CD14-positive monocyte (primary cell): Measurements from ENCODE around the gene CENPH. TPM values are rescaled to one million over a fixed set of nuclear protein-coding genes. Genes with fewer than 3 reads are reported as not detected.
A peak's percentile ranks its signal among the peaks of the same experiment; 100 is the strongest.
"Not testable (repeated sequence)": the region's sequence is repeated elsewhere in the genome, so short reads cannot be mapped to it uniquely, and the experiment has no call there.

Experiments used
- DNase-seq, 3 donors: peaks; one replicate each; pipeline ENCODE4 v3.0.0-alpha.2; 2011 to 2022
- H2AFZ ChIP-seq: 2 replicates; pipeline ENCODE4 v1.6.0; 2012; ENCODE audit warnings: mild to moderate bottlenecking, low read depth, low read length, inconsistent platforms; ENCODE audit not compliant: insufficient read depth, poor library complexity, severe bottlenecking
- H3K27ac ChIP-seq, 2 donors: 1 replicate in 1 of 2; 2 replicates in 1 of 2; pipeline ENCODE4 v1.5.1; 2012 to 2013; ENCODE audit warnings: low read length in 2 of 2, control low read depth in 1 of 2, inconsistent platforms in 1 of 2, low read depth in 1 of 2, mild to moderate bottlenecking in 1 of 2
- H3K27me3 ChIP-seq, 2 donors: one replicate each; pipeline versions ENCODE4 v1.6.0 to v1.6.1; 2011 to 2013; ENCODE audit warnings: low read length in 2 of 2; ENCODE audit not compliant: control insufficient read depth in 2 of 2, insufficient read depth in 2 of 2
- H3K36me3 ChIP-seq, 2 donors: replicated peaks in 1 of 2; 1 replicate in 1 of 2; 2 replicates in 1 of 2; pipeline versions ENCODE4 v1.5.1 to v1.6.1; 2012 to 2013; ENCODE audit warnings: low read length in 2 of 2, control low read depth in 1 of 2, inconsistent platforms in 1 of 2, mild to moderate bottlenecking in 1 of 2; ENCODE audit not compliant: insufficient read depth in 2 of 2, control insufficient read depth in 1 of 2
- H3K4me1 ChIP-seq, 2 donors: 1 replicate in 1 of 2; 2 replicates in 1 of 2; pipeline versions ENCODE4 v1.5.1 to v1.6.1; 2012 to 2013; ENCODE audit warnings: low read length in 2 of 2, control low read depth in 1 of 2, inconsistent platforms in 1 of 2, mild to moderate bottlenecking in 1 of 2, moderate library complexity in 1 of 2; ENCODE audit not compliant: insufficient read depth in 2 of 2, control insufficient read depth in 1 of 2
- H3K4me2 ChIP-seq: replicated peaks from 2 replicates; pipeline ENCODE3; 2012; ENCODE audit warnings: low read length, moderate library complexity, mild to moderate bottlenecking; ENCODE audit not compliant: poor library complexity, severe bottlenecking; ENCODE audit errors: extremely low read depth
- H3K4me3 ChIP-seq, 3 experiments: fragments of 200-600 bp in 1 of 3; sonication (generic) in 1 of 3; replicated peaks in 1 of 3; 1 replicate in 2 of 3; 2 replicates in 1 of 3; pipeline ENCODE4 v1.5.1; 2011 to 2013; ENCODE audit warnings: low read length in 3 of 3, mild to moderate bottlenecking in 3 of 3, control low read depth in 2 of 3, low read depth in 2 of 3, inconsistent platforms in 1 of 3, moderate library complexity in 1 of 3
- H3K79me2 ChIP-seq: 2 replicates; pipeline ENCODE4 v1.6.0; 2012; ENCODE audit warnings: mild to moderate bottlenecking, control low read depth, inconsistent platforms, low read length, moderate library complexity; ENCODE audit not compliant: insufficient read depth
- H3K9ac ChIP-seq: 2 replicates; pipeline ENCODE4 v1.6.0; 2017; ENCODE audit warnings: low read length, mild to moderate bottlenecking; ENCODE audit not compliant: insufficient read depth, poor library complexity, severe bottlenecking
- H3K9me3 ChIP-seq, 2 donors: replicated peaks in 1 of 2; 1 replicate in 1 of 2; 2 replicates in 1 of 2; pipeline versions ENCODE4 v1.5.1 to v1.6.1; 2012 to 2013; ENCODE audit warnings: low read length in 2 of 2, control low read depth in 1 of 2; ENCODE audit not compliant: control insufficient read depth in 1 of 2, insufficient read depth in 1 of 2
- H4K20me1 ChIP-seq: 2 replicates; pipeline ENCODE4 v1.6.0; 2012; ENCODE audit warnings: mild to moderate bottlenecking, low read length, control low read depth, moderate library complexity; ENCODE audit not compliant: insufficient read depth
- H3K27ac Mint-ChIP-seq, 7 donors: one replicate each; pipeline ENCODE4 v1.8.0; 2020; ENCODE audit warnings: mild to moderate bottlenecking in 7 of 7, mixed read lengths in 7 of 7, moderate library complexity in 6 of 7, inconsistent platforms in 2 of 7
- H3K27me3 Mint-ChIP-seq, 3 donors: one replicate each; pipeline ENCODE4 v1.8.0; 2021 to 2022; ENCODE audit warnings: low read depth in 3 of 3, mild to moderate bottlenecking in 3 of 3, mixed read lengths in 3 of 3, moderate library complexity in 3 of 3, inconsistent platforms in 1 of 3
- H3K36me3 Mint-ChIP-seq, 2 donors: one replicate each; pipeline ENCODE4 v1.8.0; 2020; ENCODE audit warnings: mixed read lengths in 2 of 2, inconsistent platforms in 1 of 2, mild to moderate bottlenecking in 1 of 2
- H3K4me1 Mint-ChIP-seq: one replicate; pipeline ENCODE4 v1.8.0; 2020; ENCODE audit warnings: mild to moderate bottlenecking, mixed read lengths
- H3K4me3 Mint-ChIP-seq, 2 donors: one replicate each; pipeline ENCODE4 v1.8.0; 2020; ENCODE audit warnings: mild to moderate bottlenecking in 2 of 2, mixed read lengths in 2 of 2, moderate library complexity in 1 of 2
- H3K9me3 Mint-ChIP-seq, 7 donors: one replicate each; pipeline ENCODE4 v1.8.0; 2020 to 2022; ENCODE audit warnings: mixed read lengths in 7 of 7, mild to moderate bottlenecking in 6 of 7, moderate library complexity in 6 of 7, inconsistent platforms in 2 of 7
- CTCF ChIP-seq: fragments of 200-600 bp; IDR thresholded peaks from one replicate; pipeline ENCODE4 v1.8.0; 2022; ENCODE audit warnings: antibody characterized with exemption, mild to moderate bottlenecking
- WGBS: methylation state at CpG from one replicate; pipeline ENCODE4 v1.1.5; 2013; ENCODE audit warnings: missing lambda C conversion rate; ENCODE audit not compliant: insufficient coverage; 5-methylcytosine and 5-hydroxymethylcytosine counted together
- intact Hi-C, 2 donors: fragments of 100-400 bp; cut with micrococcal nuclease; formaldehyde crosslinking; loops; one replicate each; pipeline versions ENCODE4 v1.15.0 to v1.15.1; 2023
- polyA plus RNA-seq, 3 donors: library from polyadenylated mRNA; depleted of rRNA in 1 of 3; unstranded in 2 of 3; stranded (reverse) in 1 of 3; fragments of 300-500 nt in 2 of 3; fragments of >200 nt in 1 of 3; fragmentation: Illumina TruSeq in 2 of 3; gene quantifications; 1 replicate in 2 of 3; 2 replicates in 1 of 3; pipeline ENCODE4 v1.2.3, GENCODE V29; 2012 to 2021

CENPH gene
- polyA plus RNA-seq, 3 donors, result 0.57 to 0.73 (median 0.61) TPM

DNA sequence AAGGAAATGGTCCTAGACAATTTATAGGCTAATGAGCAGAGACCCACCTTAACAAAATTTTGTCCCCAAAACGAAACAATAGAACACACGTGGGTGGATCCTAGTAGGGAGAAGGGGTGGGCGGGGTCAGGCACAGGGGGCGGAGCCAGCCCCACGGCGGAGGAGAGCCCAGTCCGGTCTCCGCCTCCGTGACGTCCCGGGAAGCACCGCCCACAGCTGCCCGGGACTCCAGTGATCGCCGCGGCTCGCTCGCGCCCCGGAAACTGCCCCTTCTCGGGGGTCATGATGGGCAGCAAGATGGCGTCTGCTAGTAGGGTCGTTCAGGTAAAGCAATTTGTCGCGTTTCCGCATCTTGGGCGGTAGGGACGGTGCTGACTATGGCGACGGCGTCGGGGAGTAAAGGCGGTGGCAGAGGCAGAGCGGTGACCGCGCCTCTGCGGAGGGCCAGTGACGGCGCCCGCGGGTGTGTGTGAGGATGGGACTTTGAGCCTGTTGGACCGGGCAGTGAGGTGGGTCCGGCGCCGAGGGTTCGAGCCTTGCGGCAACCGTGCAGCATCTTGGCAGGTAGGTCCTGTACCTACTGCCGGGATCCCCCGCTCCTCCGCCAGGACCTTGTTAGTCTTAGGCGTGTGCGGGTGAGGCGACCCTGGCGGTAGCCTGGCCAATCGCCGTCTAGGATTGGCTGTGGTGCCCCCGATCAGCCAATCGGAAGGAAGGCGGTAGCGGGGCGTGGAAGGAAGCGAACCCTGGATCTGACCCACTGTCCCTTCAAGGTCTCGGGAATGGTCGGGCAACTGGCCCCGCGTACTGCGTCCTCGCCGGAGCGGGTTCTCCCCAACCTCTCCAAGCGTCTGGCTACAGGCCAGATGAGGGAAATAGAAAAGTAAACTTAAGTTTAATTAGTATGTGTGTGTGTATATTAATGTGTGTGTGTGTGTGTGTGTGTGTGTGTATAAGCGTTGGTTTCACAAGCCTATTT is 28.5 kb downstream of the CENPH start:
- no peaks in the 10 kb centered on the region for H3K27me3 ChIP-seq
- Mint-ChIP-seq H3K27ac (peak overlapping the region; percentile 98 to 99 (median 98)), H3K27me3 (peaks cover 0 to 3% (median 0%) of the 10 kb centered on the region in 3 donors), H3K9me3 (peaks cover 0 to 3% (median 0%) of the 10 kb centered on the region in 7 donors), H3K36me3 (peaks cover 7 to 19% of the 10 kb centered on the region in 2 donors), H3K4me3 (peak overlapping the region; percentile 98 to 100), H3K4me1 (peaks cover 11% of the 10 kb centered on the region)
- H3K9ac ChIP-seq, result peak overlapping the region; percentile 71
- intact Hi-C loops, result loop anchor here in 1 of 2 donors (2.0 to 5.0 kb wide), 3 partner anchors 27 to 149 kb away; partner anchors contain the start of genes AK6, CCNB1, RAD17 and TAF9
- H3K4me1 ChIP-seq, result peaks cover 4 to 19% of the 10 kb centered on the region in 2 donors
- H3K9me3 ChIP-seq, result no peaks in the 10 kb centered on the region
- H4K20me1 ChIP-seq, result peaks cover 16% of the 10 kb centered on the region
- H3K4me3 ChIP-seq, result peak overlapping the region; percentile 86 to 98 (median 96)
- H3K4me2 ChIP-seq, result peak overlapping the region; percentile 82
- DNase-seq, result peak; percentile 92 to 96 (median 93)
- TF ChIP-seq CTCF, result peak; percentile 20
- H2AFZ ChIP-seq, result peak overlapping the region; percentile 99
- H3K36me3 ChIP-seq, result no peaks in the 10 kb centered on the region
- peak overlapping the region; percentile 87 for H3K27ac ChIP-seq
- H3K79me2 ChIP-seq, result peaks cover 40% of the 10 kb centered on the region
- under 1% methylated on average over 59 of the region's 73 CpGs for WGBS

DNA sequence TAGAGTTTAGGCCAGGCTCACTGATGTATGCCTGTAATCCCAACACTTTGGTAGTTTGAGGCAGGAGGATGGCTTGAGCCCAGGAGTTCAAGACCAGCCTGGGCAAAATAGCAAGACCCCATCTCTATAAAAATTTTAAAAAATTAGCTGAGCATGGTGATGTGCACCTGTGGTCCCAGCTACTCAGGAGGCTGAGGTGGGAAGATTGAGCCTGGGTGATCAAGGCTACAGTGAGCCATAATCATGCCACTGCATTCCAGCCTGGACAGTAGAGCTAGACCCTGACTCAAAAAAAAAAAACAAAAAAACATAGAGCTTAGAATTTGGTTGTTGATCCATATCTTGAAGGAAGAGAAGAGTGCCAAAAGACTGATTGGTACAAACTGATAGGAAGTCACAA is 30.6 kb downstream of the CENPH start:
- Histone ChIP-seq H3K4me2 (no peak overlapping the region), H2AFZ (no peak overlapping the region), H3K9me3 (no peaks in the 10 kb centered on the region), H3K4me3 (no peak overlapping the region), H3K9ac (no peak overlapping the region), H3K27me3 (no peaks in the 10 kb centered on the region), H3K27ac (no peak overlapping the region), H3K36me3 (peaks cover 3 to 8% of the 10 kb centered on the region in 2 donors), H3K79me2 (peaks cover 53% of the 10 kb centered on the region), H4K20me1 (peaks cover 16% of the 10 kb centered on the region), H3K4me1 (peaks cover 4 to 19% of the 10 kb centered on the region in 2 donors)
- Mint-ChIP-seq H3K36me3 (peaks cover 11 to 27% of the 10 kb centered on the region in 2 donors), H3K9me3 (peaks cover 0 to 3% (median 0%) of the 10 kb centered on the region in 7 donors), H3K27ac (peak overlapping the region in 2 of 7 donors; percentile 25 to 65), H3K4me3 (no peak overlapping the region), H3K27me3 (peaks cover 0 to 3% (median 2%) of the 10 kb centered on the region in 3 donors), H3K4me1 (peaks cover 11% of the 10 kb centered on the region)
- DNase-seq, result no peak
- intact Hi-C loops, result loop anchor here in 1 of 2 donors (5.0 kb wide), 2 partner anchors 53 to 147 kb away; partner anchors contain the start of genes AK6, CCNB1, RAD17 and TAF9
- no peak for TF ChIP-seq CTCF

GRCh38 chr5:69220371-69220770 is 31.0 kb downstream of the CENPH start:
- H3K9ac ChIP-seq, H3K4me3 Mint-ChIP-seq, H3K27ac Mint-ChIP-seq, H3K27me3 ChIP-seq, H3K27ac ChIP-seq, intact Hi-C loops, H2AFZ ChIP-seq, H3K27me3 Mint-ChIP-seq, H3K9me3 Mint-ChIP-seq, H3K9me3 ChIP-seq, H3K4me2 ChIP-seq, DNase-seq, H3K4me3 ChIP-seq: not testable (repeated sequence)
- WGBS, result 100% methylated on average over 5 of the region's 18 CpGs
- Mint-ChIP-seq H3K36me3 (peaks cover 11 to 31% of the 10 kb centered on the region in 2 donors), H3K4me1 (peaks cover 11% of the 10 kb centered on the region)
- H3K36me3 ChIP-seq, result peaks cover 3 to 11% of the 10 kb centered on the region in 2 donors
- peaks cover 53% of the 10 kb centered on the region for H3K79me2 ChIP-seq
- H4K20me1 ChIP-seq, result peaks cover 16% of the 10 kb centered on the region
- H3K4me1 ChIP-seq, result peaks cover 4 to 19% of the 10 kb centered on the region in 2 donors
